IPS DF 4.7 (cell line): Measurements from ENCODE around the gene ARL5A.

ENCODE experiments used
- DNase-seq: peaks from one replicate; pipeline ENCODE4 v3.0.0-alpha.2; 2013; ENCODE audit warnings: low spot score; ENCODE audit errors: extremely low read depth

ARL5A gene

DNA sequence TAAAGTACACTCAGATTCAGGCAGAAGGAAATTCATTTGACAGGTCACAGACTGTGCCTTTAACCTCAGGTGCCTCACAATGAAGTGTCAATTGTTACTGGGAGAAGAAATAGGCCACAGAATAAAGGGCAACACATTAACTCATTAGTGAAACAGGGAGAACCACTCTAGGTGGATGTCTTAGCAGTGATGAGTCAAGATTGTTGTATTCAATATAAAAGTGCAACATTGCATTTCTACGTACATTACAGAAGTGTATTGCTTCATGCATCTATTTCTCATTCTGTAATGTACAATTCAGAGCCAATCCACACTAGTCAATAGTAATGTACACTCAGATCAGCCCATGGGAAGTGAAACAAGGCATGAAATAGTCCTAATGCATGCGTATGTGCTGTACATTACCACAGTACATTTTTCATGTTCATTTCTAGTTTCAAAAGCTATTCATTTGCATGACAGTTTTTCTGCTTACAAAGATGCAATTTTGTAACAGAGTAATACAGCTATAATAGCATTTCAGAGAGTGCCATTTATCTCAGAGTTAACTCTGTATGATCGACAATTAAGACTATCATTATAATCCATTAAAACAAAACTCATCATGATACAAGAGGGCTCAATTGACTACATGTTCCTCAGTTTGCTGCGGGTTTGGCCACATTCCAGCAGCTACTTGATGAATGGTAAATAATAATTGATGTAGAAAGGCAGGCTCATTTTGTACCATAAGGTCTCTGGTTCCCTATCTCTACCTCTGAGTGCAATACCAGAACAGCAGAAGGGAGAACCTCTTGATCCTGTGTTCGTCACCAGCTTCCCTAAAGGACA lies 12.2 kb upstream of the ARL5A start:
- no peak for DNase-seq

DNA sequence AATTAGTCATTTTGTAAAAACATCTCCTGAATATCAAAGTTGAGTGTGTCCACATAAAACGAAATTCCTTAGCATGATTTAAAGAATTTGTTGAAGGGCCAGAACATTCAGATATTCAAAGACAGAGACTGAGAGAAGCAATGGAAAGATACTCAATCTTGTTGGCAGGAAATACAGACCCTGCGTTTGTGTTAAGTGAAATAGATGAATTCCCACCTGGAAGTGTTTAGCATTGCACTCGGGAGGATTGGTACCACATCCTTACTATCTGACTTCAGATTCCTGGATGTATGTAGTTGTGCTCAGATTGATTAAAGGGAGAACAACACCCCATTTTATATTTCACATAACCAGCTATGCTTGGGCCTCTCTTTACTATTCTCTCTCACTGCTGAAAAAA lies 9.7 kb upstream of the ARL5A start:
- no peak for DNase-seq

DNA sequence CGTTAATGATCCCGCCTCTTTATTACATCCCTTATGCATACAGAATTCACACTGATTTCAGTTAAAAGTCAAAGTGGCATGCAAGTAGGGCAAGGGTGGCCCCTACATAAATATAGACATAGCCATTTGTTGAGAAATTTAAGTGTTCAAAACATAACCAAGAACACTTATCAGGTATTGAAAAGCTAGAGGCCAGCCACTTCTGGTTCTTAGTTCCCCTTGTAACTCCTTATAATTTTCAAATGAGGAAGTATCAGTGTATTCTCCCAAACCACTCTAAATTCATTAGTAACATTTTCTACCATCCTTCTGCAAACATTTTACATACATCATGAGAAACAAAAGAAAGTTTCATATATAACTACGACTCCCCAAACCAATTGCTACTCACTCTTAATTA lies 5.8 kb upstream of the ARL5A start:
- DNase-seq: no peak

DNA sequence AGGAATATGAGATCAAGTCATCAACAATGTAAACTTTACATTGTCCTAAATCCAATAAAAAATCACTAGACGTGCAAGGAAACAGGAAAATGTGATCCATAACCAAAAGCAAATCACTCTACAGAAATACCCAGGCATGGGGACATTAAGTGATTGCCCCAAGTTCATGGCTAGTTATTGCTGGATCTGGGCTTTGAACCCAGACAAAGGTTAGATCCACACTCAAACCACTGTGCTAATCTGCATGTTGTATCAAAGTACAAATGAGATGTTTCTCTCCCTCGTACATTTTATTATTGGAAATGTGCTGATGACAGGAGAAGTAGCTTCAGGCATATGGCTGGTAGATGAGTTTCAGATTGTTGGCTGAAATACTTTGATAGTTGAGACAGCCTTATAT lies 2.7 kb upstream of the ARL5A start:
- no peak for DNase-seq

DNA sequence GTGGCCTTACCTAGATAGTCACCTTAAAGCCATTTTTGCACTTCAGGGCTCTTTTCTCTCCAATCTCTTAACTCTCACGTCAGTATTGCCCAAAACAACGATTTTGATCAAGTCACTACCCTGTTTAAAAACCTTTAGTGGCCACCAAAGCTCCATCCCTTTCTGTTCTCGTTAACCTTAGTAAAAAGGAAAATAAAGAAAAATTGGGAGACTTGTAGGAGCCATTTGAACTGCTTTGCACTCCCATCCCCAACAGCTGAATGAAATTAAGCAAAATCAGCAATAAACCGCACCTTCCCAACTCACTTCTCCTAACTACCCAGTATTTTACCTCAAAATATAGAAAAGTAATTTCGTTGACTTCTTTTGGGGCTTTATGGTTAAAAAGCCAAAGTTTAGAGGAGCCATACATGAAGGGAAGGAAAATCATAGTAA lies 686 bp upstream of the ARL5A start:
- DNase-seq: no peak

DNA sequence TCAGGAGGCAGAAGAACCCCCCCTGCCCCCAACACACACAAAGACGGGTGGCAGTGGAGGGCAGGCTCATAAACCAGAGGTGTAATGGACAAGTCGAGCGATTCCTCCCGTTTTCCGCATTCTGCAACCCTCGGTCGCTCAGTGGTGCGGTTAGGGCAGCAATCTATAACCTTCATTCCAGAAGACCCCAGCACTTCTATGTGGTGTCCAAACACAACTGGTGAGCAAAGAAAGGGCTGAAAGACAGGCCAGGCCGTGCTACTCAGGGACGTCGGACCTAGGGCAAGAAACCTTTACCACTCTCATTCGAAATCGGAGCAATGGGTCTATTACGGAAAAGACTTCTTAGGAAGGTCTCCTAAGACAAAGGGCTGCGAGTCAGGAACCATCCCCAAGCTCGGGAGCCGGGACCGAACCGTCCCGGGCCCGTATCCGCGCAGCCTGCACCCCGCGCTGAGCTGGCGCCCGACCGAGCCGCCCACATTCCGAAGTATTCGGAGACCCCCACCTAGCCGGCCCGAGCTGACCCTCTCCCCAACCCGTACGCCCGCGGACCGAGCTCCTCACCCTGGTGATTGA lies 568 bp downstream of the ARL5A start:
- DNase-seq: no peak

DNA sequence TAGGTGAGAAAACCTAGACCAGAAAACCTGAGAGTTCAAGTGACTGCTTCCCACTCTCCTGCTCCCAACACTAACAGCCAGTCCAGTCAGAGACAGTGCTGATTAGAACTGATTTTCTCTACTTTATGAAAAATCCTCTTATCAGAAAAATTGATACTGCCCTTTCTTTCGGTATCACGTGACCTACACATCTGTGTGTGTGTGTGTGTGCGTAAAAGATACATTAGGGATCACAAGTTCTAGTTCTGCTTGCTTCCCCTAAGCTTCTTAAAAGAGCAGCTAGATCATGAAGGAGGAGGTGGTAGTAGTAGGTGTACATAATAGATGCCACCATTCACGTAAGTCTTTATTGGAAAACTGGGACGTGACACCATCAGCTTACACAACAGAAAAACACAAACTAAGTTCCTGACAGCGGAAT lies 1.5 kb downstream of the ARL5A start:
- no peak for DNase-seq

DNA sequence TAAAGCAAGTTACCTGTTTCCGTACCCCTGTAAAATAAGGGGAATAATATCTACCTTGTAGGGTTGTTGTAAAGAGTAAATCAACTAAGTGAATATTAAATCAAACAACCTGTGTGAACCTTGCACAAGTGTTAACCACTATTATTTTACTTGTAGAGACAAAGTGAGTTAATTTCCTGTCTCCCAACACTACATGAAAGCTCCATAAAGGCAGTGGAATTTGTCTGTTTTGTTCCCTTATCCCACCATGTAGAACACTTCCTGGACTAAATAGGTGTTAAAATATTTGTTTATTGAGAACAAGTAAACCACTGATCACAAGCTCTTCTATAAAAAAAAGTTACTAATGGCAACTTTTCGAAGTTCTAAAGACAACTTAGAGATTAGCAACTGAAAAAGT lies 3.3 kb downstream of the ARL5A start:
- no peak for DNase-seq

DNA sequence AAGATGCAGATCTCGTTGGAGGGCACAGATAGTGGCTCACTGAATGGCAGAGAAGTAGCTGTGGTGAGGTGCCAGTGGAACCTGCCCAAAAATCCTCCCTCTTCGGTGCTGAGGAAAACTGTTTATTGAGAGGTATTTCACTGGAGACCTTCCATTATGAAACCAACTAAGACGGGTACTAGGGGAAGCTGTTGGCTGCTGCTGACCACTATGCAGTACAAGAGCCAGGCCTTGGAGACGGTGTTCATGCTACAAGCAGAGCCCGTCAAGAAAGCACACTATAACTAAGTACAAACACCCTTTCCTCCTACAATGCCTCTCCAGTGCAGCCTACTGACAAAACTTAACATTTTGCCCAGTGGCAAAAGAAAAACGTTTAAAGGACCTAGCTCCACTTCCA lies 4.6 kb downstream of the ARL5A start:
- DNase-seq: no peak

DNA sequence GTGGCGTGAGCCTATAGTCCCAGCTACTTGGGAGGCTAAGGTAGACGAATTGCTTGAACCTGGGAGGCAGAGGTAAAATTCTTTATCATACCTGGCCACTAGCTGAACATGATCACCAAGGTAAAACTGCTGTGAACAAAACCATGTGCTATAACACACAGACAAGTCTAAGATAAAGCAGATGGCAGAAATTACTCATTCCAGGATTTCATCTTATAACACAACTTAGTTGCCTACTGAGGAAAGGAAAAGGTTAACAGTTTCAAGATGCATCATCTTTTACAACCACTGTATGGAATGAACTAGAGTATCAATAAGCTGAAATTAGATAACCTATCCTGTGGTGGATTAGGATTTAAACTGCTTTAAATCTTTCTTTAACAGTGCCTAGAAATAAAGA lies 8.3 kb downstream of the ARL5A start:
- no peak for DNase-seq

DNA sequence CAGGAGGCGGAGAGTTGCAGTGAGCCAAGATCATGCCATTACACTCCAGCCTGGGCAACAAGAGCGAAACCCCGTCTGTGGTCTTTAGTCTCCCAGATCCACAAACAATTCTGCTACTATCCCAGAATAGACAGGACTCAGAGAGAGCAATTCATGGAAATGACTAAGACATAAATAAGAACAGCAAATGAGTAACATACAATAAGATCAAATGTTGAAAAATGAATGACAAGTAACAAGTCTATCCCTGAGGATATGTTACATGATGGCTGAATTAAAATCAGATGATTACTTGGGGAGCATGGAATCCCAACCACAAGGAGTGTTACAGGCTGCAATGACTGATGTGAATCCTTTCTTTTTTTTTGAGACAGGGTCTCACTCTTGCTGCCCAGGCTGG lies 10.3 kb downstream of the ARL5A start:
- DNase-seq: no peak

DNA sequence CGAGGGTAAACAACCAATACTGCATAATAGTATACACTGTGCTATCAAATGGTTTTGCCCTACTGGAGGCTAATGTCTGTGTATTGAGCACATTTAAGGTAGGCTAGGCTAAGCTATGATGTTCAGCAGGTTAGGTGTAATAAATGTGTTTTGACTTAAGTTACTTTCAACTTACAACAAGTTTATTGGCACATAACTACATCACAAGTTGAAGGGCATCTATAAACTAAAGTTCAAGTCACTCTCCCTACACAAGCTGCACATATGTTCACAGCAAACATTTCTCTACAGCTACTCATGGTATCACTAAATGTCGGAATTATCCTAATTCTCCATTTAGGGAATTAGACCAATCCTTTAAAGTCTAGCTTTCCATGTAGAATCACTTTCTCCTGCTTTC lies 11.4 kb downstream of the ARL5A start:
- DNase-seq: no peak

DNA sequence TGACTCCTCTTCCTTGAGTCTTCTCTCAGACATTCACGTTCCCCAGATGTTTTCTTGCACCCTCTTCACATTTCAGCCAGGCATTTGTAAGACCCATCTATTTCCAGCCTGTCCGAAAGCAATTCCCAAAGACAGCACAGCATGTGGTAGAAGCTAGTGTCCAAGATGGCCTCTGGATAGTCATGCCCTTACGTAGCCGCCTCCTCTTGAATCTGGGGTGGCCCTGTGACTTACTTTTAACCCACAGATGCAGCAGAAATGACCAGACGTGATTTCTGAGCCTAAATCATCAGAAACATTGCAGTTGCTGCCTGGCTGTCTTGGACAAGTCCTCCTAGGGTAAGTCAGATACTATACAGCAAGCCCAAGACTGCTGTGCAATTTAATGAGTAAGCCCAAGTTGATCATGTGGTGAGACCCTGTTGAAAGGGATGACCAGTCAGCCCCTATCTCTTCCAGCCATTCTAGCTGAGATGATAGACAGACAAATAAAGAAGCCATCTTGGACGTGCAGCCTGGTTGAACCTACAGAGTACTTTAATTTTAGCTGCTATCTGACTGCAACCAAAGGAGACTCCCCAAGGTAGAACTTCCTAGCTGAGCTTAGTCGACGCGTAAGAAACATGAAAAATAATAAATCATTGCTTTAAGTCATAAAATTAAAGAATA lies 12.3 kb downstream of the ARL5A start:
- DNase-seq: no peak

DNA sequence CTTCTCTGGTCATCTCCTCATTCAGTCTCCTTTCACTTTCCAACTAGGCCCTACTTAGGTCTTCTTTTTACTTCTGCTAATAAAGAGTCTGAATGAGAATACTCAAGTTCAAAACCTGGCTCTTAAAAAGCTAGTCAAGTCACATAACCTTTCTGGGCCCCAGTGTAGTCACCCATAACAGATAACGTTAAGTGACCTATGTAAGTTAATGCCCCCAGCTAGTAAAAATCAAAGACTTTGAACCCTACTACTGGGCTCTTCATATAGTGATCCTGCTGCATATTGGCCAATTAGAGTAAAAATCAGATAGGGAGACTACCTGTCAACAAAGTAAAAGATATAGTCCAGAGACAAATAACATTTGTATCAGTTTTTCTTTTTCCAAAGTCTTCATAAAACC lies 17.7 kb downstream of the ARL5A start:
- no peak for DNase-seq

DNA sequence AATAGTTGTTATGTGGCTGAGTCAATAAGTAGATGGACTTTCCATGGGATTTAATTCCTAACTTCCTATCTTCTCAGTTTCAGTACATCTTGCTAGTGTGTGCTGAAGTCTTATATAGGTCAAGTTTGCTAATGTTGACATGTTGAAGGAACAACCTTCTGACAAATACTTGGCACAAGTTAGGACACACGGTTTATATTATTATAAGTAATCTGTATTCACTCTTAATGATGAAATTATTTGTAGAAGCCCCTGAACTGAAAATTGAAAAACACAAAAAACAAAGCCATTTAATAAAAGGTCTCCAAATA lies 19.2 kb downstream of the ARL5A start:
- no peak for DNase-seq

DNA sequence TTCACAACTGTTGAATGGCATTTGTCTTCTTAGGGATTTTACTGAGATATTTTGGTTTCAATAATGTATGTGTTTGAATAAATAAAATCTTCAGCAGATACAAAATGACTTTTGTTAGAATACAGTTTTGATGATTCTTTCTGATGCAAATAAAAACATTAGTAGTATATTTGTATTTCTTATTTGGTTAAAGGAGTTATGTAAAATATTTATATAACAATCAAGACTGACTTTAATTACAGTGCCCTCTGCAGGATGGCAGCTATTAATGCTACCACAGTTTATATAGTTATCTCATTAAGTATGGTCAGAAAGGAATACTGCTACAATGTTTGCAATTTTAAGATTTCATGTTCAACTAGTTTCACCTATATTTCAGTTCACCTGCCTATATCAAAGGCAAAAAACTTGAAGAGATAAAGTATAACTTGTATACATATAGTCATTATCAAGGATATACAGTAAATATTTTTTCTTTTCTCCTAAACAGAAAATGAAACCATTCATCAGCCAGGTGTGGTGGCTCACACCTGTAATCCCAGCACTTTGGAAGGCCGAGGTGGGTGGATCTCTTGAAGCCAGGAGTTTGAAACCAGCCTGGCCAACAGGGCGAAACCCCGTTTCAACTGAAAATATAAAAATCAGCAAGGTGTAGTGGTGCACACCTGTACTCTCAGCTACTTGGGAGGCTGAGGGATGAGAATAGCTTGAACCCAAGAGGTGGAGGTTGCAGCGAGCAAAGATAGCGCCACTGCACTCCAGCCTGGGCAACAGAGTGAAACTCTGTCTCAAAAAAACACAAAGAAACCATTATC lies 19.8 kb downstream of the ARL5A start:
- no peak for DNase-seq

DNA sequence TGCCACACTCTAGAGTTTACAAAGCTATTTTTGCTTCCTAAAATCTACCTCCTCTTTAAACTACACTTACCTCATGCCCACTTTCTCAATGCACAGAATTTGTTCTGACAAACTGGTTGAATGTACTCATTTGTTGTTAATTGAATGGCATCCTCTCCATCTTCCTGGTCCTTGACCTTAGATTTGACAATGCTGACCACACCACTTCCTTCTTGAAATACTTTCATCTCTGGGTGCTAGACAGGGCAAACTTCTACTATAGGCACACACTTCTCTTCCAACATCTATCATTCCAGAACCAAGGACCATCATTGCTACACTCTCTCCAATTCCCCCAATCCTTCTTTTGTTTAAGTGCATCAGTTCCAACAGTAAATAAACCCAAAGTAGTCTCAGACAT lies 22.3 kb downstream of the ARL5A start:
- no peak for DNase-seq

DNA sequence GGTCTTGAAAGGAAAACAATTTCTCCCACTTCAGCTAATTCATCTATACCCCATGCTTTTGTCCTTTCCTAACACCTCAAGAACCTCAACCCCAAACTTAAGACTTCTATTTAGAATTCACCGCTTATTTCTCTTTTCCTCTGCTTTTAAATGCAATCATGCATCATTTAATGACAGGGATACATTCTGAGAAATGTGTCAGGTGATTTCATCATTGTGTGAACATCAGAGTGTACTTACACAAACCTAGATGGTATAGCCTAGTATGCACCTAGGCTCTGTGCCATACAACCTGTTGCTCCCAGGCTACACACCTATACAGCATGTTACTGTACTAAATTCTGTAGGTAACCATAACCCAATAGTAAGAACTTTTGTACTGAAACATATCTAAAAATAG lies 22.9 kb downstream of the ARL5A start:
- DNase-seq: no peak

DNA sequence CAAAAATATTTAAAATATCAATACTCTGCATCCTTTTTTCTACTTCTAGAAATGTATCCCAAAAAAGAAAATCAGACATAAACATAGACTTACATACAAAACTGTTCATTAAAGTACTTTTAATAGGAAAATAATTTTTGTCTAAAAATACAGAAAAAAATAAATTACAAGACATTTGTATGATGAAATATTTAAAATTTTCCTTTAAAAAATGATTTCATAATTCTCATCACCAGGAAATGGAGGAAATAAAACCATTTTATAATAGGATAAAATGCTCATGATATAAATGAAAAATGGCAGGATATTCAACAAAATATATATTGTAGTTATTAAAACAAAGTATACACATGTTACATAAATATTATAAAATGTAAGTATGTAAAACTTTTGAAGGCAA lies 24.4 kb downstream of the ARL5A start:
- DNase-seq: no peak

DNA sequence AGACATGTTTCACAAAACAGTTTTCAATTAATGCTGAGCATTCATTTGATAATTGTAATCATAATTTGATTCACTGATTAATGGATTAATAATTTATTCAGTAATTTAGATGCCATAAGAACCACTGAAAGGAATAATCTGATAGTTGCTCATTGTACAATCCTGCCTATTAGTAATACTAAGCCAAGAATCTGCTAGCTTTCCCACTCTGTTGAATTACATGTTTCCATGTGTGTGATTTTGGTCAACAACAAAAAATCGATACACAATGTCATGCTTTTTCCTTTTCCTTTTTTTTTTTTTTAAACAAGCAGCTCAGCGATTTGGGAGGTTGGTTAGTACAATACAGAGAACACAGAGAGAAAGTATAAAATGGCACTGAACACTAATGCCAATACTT lies 25.9 kb downstream of the ARL5A start:
- no peak for DNase-seq

DNA sequence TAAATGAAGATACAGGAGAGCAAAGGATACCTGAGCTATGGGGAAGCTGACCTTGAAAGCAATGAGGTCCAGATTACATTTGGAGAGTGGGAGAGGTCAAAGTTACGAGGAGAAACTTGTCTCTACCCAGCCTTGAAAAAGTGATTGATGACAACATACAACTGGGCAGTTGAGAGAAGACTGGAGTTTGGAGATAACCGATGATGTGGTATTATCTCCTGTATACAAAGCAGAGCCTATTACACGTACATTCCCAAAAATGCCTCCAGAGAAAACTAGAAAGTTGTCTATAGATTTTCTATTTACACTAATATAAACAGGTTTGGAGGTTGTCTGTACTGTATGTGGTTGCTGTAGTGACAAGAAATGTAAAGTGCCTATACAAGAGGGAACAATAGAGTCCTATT lies 28.3 kb downstream of the ARL5A start:
- DNase-seq: no peak

DNA sequence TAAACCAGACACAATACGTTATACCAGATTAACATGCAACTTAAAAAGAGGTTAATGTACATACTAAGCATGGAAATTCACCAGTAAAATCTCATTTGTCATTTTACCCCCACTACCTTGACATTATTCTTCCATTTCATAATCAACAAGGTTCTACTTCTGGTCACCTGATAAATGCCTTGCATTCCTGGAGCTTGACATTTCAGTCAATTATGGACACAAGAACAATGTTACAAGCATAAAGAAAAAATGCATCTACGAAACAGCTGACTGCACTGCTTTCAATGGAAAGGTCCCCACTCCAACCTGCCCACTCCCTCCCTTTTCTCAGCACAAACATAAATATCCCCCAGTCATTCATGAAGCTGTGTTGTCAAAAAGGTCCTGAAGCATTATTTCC lies 31.4 kb downstream of the ARL5A start:
- no peak for DNase-seq
